Activated CD8-positive, alpha-beta T cell treated with anti-CD3 and anti-CD28 coated beads for 36 hours (primary cell): ENCODE measurements around the gene IL1RAPL2. TPM values are rescaled to one million over a fixed set of nuclear protein-coding genes. Genes with fewer than 3 reads are reported as not detected.

Experiments used
- ATAC-seq: fragments of 200-7000 bp; cut with Tn5 transposase; one replicate; pipeline ENCODE4 v1.10.0; 2021; ENCODE audit warnings: mild to moderate bottlenecking, moderate library complexity
- CTCF ChIA-PET: fragments of 350-600 bp; sonication (Branson Sonifier 250); formaldehyde crosslinking; loops from one replicate; lab custom pipeline; 2021; ENCODE audit warnings: antibody characterized with exemption; lab: Charles Lee
- POLR2A ChIA-PET: fragments of 350-600 bp; sonication (Branson Sonifier 250); formaldehyde crosslinking; loops from one replicate; lab custom pipeline; 2021; ENCODE audit warnings: antibody characterized with exemption; lab: Charles Lee
- DNase-seq: peaks from one replicate; pipeline ENCODE4 v3.0.0-alpha.2; 2020
- H3K27ac Mint-ChIP-seq: one replicate; pipeline ENCODE4 v1.8.0; 2021; ENCODE audit warnings: mild to moderate bottlenecking, mixed read lengths
- H3K27me3 Mint-ChIP-seq: one replicate; pipeline ENCODE4 v1.8.0; 2021; ENCODE audit warnings: mixed read lengths
- H3K36me3 Mint-ChIP-seq: one replicate; pipeline ENCODE4 v1.8.0; 2021; ENCODE audit warnings: low read depth, mixed read lengths
- H3K4me1 Mint-ChIP-seq: one replicate; pipeline ENCODE4 v1.8.0; 2021; ENCODE audit warnings: low read depth, mixed read lengths
- H3K4me3 Mint-ChIP-seq: one replicate; pipeline ENCODE4 v1.8.0; 2021; ENCODE audit warnings: mild to moderate bottlenecking, moderate library complexity, mixed read lengths
- H3K9me3 Mint-ChIP-seq: one replicate; pipeline ENCODE4 v1.8.0; 2021; ENCODE audit warnings: mixed read lengths
- intact Hi-C: fragments of 100-400 bp; cut with micrococcal nuclease; formaldehyde crosslinking; loops from one replicate; pipeline ENCODE4 v1.10.0; 2022
- total RNA-seq, 2 experiments: library from RNA; stranded (reverse); gene quantifications; one replicate each; pipeline ENCODE4 v1.2.3, GENCODE V29; 2021
- TF ChIP-seq, protein P1 (sequence below): fragments of 200-600 bp; IDR thresholded peaks from one replicate; pipeline ENCODE4 v1.8.0; 2022; ENCODE audit warnings: antibody characterized with exemption, mild to moderate bottlenecking

The IL1RAPL2 gene
- total RNA-seq, 2 experiments from 2014 or later = not detected

DNA sequence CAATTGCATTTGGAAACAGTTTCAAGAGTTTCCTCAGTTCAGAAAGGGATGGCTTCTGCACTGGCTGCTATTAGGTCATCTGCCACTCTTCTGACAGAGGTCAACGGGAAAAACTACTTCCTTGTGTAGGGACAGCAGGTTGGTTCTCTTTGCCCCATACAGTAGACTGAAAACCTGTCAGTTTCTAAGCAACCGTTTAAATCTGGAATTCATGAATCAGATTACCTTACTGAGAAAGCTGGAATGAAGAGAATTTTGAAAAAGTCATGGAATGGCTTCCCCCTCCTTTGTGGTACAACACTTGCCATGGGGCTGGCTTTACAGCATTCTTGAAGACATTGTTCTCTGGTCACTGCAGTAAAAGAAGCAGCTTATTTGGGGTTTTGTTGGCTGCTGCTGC, 240.3 kb downstream of the IL1RAPL2 start:
- intact Hi-C loops = no loop called here
- Mint-ChIP-seq H3K9me3 (no peaks in the 10 kb centered on the region), H3K4me3 (no peak overlapping the region), H3K27me3 (no peaks in the 10 kb centered on the region), H3K4me1 (no peaks in the 10 kb centered on the region), H3K36me3 (no peaks in the 10 kb centered on the region), H3K27ac (no peak overlapping the region)
- ChIA-PET CTCF (no interaction called here), POLR2A (no interaction called here)
- DNase-seq = no peak
- TF ChIP-seq, protein P1, sequence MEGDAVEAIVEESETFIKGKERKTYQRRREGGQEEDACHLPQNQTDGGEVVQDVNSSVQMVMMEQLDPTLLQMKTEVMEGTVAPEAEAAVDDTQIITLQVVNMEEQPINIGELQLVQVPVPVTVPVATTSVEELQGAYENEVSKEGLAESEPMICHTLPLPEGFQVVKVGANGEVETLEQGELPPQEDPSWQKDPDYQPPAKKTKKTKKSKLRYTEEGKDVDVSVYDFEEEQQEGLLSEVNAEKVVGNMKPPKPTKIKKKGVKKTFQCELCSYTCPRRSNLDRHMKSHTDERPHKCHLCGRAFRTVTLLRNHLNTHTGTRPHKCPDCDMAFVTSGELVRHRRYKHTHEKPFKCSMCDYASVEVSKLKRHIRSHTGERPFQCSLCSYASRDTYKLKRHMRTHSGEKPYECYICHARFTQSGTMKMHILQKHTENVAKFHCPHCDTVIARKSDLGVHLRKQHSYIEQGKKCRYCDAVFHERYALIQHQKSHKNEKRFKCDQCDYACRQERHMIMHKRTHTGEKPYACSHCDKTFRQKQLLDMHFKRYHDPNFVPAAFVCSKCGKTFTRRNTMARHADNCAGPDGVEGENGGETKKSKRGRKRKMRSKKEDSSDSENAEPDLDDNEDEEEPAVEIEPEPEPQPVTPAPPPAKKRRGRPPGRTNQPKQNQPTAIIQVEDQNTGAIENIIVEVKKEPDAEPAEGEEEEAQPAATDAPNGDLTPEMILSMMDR = no peak
- ATAC-seq = no peak

- no peaks in the 10 kb centered on the region for H3K9me3 Mint-ChIP-seq
- no peak for DNase-seq
- intact Hi-C loops = no loop called here
- no peak overlapping the region for H3K4me3 Mint-ChIP-seq
- no peak overlapping the region for H3K27ac Mint-ChIP-seq
- no peak for ATAC-seq
- POLR2A ChIA-PET = no interaction called here
- TF ChIP-seq, protein P1 = no peak
- CTCF ChIA-PET = no interaction called here
- H3K36me3 Mint-ChIP-seq = no peaks in the 10 kb centered on the region
- H3K27me3 Mint-ChIP-seq = no peaks in the 10 kb centered on the region
- no peaks in the 10 kb centered on the region for H3K4me1 Mint-ChIP-seq
Observed at GRCh38 chrX:104833401-104833800, 267.4 kb downstream of the IL1RAPL2 start.

GRCh38 chrX:104842646-104843045, 276.6 kb downstream of the IL1RAPL2 start:
- ATAC-seq = no peak
- no peak overlapping the region for H3K27ac Mint-ChIP-seq

DNA sequence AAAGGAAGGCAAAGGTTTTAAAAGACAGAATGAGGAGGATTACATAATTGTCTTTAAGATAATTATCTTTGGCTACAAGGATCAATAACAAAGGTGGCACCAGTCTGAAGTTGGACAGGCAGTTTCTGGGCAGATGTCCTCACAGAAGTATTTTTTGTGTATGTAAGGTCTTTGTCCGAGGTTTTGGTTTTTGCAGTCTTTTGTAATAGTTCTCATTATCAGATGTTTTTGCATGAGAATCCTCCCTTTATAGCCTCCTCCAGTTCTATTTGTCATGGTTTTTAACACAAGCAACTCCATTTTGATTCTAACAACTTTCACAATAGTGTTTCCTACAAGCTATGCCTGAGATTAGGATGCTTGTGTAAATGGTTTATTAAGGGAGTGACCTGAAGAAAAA, 286.2 kb downstream of the IL1RAPL2 start:
- Mint-ChIP-seq H3K4me3 (no peak overlapping the region), H3K9me3 (no peaks in the 10 kb centered on the region), H3K4me1 (peaks cover 17% of the 10 kb centered on the region), H3K36me3 (no peaks in the 10 kb centered on the region), H3K27ac (no peak overlapping the region), H3K27me3 (no peaks in the 10 kb centered on the region)
- DNase-seq (no peak), ATAC-seq (no peak)
- CTCF ChIA-PET = no interaction called here
- intact Hi-C loops = no loop called here
- TF ChIP-seq, protein P1 = no peak
- POLR2A ChIA-PET = no interaction called here

More at GRCh38 chrX:104842646-104843045, 276.6 kb downstream of the IL1RAPL2 start:
- no peaks in the 10 kb centered on the region for H3K27me3 Mint-ChIP-seq
- H3K4me3 Mint-ChIP-seq = no peak overlapping the region
- TF ChIP-seq, protein P1 = no peak
- POLR2A ChIA-PET = no interaction called here
- CTCF ChIA-PET = no interaction called here
- peaks cover 3% of the 10 kb centered on the region for H3K9me3 Mint-ChIP-seq
- H3K4me1 Mint-ChIP-seq = no peaks in the 10 kb centered on the region
- intact Hi-C loops = no loop called here
- no peak for DNase-seq
- H3K36me3 Mint-ChIP-seq = no peaks in the 10 kb centered on the region

DNA sequence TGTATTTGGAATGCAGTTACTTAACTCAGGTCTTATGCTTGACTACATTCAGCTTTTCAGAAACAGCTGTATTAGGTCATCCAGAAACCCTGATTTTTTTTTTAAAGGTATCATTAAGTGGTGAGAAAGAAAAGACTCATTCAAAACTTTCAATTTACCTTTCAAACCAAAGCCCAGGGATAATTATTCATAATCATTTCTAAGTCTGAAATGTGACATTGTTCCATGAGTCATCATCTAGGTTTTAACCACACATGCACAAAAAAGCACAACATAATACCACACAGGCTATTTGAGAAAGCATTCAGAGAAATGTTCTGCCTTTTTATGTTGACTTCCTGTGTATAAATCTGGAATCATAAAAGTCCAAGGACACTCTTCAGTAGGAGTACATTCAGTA, 288.2 kb downstream of the IL1RAPL2 start:
- no peak for DNase-seq
- H3K4me1 Mint-ChIP-seq = peaks cover 17% of the 10 kb centered on the region
- CTCF ChIA-PET = no interaction called here
- no peaks in the 10 kb centered on the region for H3K9me3 Mint-ChIP-seq
- H3K4me3 Mint-ChIP-seq = no peak overlapping the region
- no peaks in the 10 kb centered on the region for H3K27me3 Mint-ChIP-seq
- POLR2A ChIA-PET = no interaction called here
- TF ChIP-seq, protein P1 = no peak
- intact Hi-C loops = no loop called here
- no peaks in the 10 kb centered on the region for H3K36me3 Mint-ChIP-seq
- H3K27ac Mint-ChIP-seq = peak overlapping the region; percentile 25
- ATAC-seq = peak; percentile 64
